Neural cell (in vitro differentiated cells): ENCODE results near the gene RAET1E. TPM values are rescaled to one million over a fixed set of nuclear protein-coding genes. Genes with fewer than 3 reads are reported as not detected.
A peak's percentile ranks its signal among the peaks of the same experiment; 100 is the strongest.
"Not testable (repeated sequence)": the region's sequence is repeated elsewhere in the genome, so short reads cannot be mapped to it uniquely, and the experiment has no call there.

Experiments
- H2AFZ ChIP-seq: fragments of 200-600, 300-800 bp; sonication (generic), shearing (Covaris generic); 2 replicates; pipeline ENCODE4 v1.6.0; 2014; ENCODE audit warnings: low read depth, mild to moderate bottlenecking, antibody characterized with exemption, low read length, moderate library complexity
- H3F3A ChIP-seq: fragments of 200-600 bp; shearing (Covaris generic); 2 replicates; pipeline ENCODE4 v1.6.1; 2016; ENCODE audit warnings: mild to moderate bottlenecking, moderate library complexity, mixed read lengths, antibody characterized with exemption, low read length; ENCODE audit not compliant: insufficient read depth, poor library complexity, severe bottlenecking
- H3K27ac ChIP-seq: fragments of 200-600, 300-800 bp; sonication (generic), shearing (Covaris generic); 2 replicates; pipeline ENCODE4 v1.5.1; 2014; ENCODE audit warnings: mild to moderate bottlenecking, low read length, moderate library complexity
- H3K27me3 ChIP-seq: fragments of 300-800, 200-600 bp; sonication (generic), shearing (Covaris generic); 2 replicates; pipeline ENCODE4 v1.6.0; 2014; ENCODE audit warnings: mild to moderate bottlenecking, low read depth, low read length, moderate library complexity; ENCODE audit not compliant: insufficient read depth
- H3K36me3 ChIP-seq: fragments of 300-800, 200-600 bp; sonication (generic), shearing (Covaris generic); 2 replicates; pipeline ENCODE4 v1.5.1; 2014; ENCODE audit warnings: mild to moderate bottlenecking, antibody characterized with exemption, low read length, moderate library complexity; ENCODE audit not compliant: insufficient read depth
- H3K4me2 ChIP-seq: fragments of 300-800, 200-600 bp; sonication (generic), shearing (Covaris generic); 2 replicates; pipeline ENCODE4 v1.6.0; 2014; ENCODE audit warnings: mild to moderate bottlenecking, low read length
- H3K4me3 ChIP-seq: fragments of 300-800, 200-600 bp; sonication (generic), shearing (Covaris generic); 2 replicates; pipeline ENCODE4 v1.5.1; 2014; ENCODE audit warnings: mild to moderate bottlenecking, low read length, moderate library complexity
- H3K79me2 ChIP-seq: fragments of 200-600 bp; shearing (Covaris generic); replicated peaks from 2 replicates; pipeline ENCODE4 v1.6.0; 2014; ENCODE audit warnings: mild to moderate bottlenecking, low read length, moderate library complexity; ENCODE audit not compliant: insufficient read depth
- H3K9ac ChIP-seq: fragments of 300-800, 200-600 bp; sonication (generic), shearing (Covaris generic); 2 replicates; pipeline ENCODE4 v1.6.1; 2016; ENCODE audit warnings: mild to moderate bottlenecking, low read length, mixed read lengths
- H3K9me2 ChIP-seq: fragments of 200-600 bp; shearing (Covaris generic); 2 replicates; pipeline ENCODE4 v1.6.1; 2016; ENCODE audit warnings: mild to moderate bottlenecking, low read length, mixed read lengths; ENCODE audit not compliant: insufficient read depth
- H3K9me3 ChIP-seq: fragments of 200-600, 300-800 bp; sonication (generic), shearing (Covaris generic); 2 replicates; pipeline ENCODE4 v1.6.1; 2016; ENCODE audit warnings: mild to moderate bottlenecking, mixed run types, low read length, moderate library complexity, mixed read lengths
- H4K20me1 ChIP-seq: fragments of 200-600 bp; shearing (Covaris generic); 2 replicates; pipeline ENCODE4 v1.6.1; 2016; ENCODE audit warnings: mild to moderate bottlenecking, mixed run types; ENCODE audit not compliant: insufficient read depth
- CTCF ChIP-seq: fragments of 450-650 bp; IDR thresholded peaks from 2 replicates; pipeline ENCODE4 v1.5.1; 2014; ENCODE audit warnings: antibody characterized with exemption, mild to moderate bottlenecking, moderate library complexity; ENCODE audit not compliant: poor library complexity, severe bottlenecking
- EP300 ChIP-seq: fragments of 450-650 bp; conservative IDR thresholded peaks from 2 replicates; pipeline ENCODE4 v1.6.1; 2014; ENCODE audit warnings: antibody characterized with exemption, mild to moderate bottlenecking, moderate library complexity; ENCODE audit not compliant: poor library complexity, severe bottlenecking
- EZH2 ChIP-seq: fragments of 200-600, 300-800 bp; shearing (Covaris generic), sonication (generic); IDR thresholded peaks from 2 replicates; pipeline ENCODE4 v1.6.1; 2014; ENCODE audit warnings: antibody characterized with exemption, low read length, borderline replicate concordance, mild to moderate bottlenecking; ENCODE audit not compliant: insufficient read depth, poor library complexity, severe bottlenecking
- MXI1 ChIP-seq: fragments of 450-650 bp; conservative IDR thresholded peaks from 2 replicates; pipeline ENCODE4 v1.6.1; 2014; ENCODE audit warnings: antibody characterized with exemption, mild to moderate bottlenecking; ENCODE audit not compliant: poor library complexity, severe bottlenecking
- POLR2AphosphoS5 ChIP-seq: IDR thresholded peaks from 2 replicates; pipeline ENCODE4 v1.6.1; 2012
- RAD21 ChIP-seq: fragments of 450-650 bp; conservative IDR thresholded peaks from 2 replicates; pipeline ENCODE4 v1.6.1; 2014; ENCODE audit warnings: antibody characterized with exemption, mild to moderate bottlenecking, moderate library complexity
- REST ChIP-seq: IDR thresholded peaks from 2 replicates; pipeline ENCODE4 v1.6.1; 2012; ENCODE audit warnings: borderline replicate concordance
- SMC3 ChIP-seq: fragments of 450-650 bp; conservative IDR thresholded peaks from 2 replicates; pipeline ENCODE4 v1.6.1; 2014; ENCODE audit warnings: antibody characterized with exemption, mild to moderate bottlenecking, moderate library complexity; ENCODE audit not compliant: poor library complexity
- TAF1 ChIP-seq: IDR thresholded peaks from 2 replicates; pipeline ENCODE4 v1.6.1; 2012; ENCODE audit warnings: low read depth
- polyA plus RNA-seq: library from polyadenylated mRNA; depleted of rRNA; stranded (reverse); fragments of >200 nt; gene quantifications from 2 replicates; pipeline ENCODE4 v1.2.3, GENCODE V29; 2014

Gene RAET1E
- polyA plus RNA-seq, 1 donor from 2014 or later, result not detected

GRCh38 chr6:149862922-149863697, 34.8 kb downstream of the RAET1E start:
- Histone ChIP-seq H3K9me3 (no peaks in the 10 kb centered on the region), H3K9ac (peak overlapping the region; percentile 84), H2AFZ (no peak overlapping the region), H3K9me2 (no peaks in the 10 kb centered on the region), H3K79me2 (peaks cover 24% of the 10 kb centered on the region), H3K4me2 (peak overlapping the region; percentile 16), H3K27ac (peak overlapping the region; percentile 67), H3F3A (peaks cover 3% of the 10 kb centered on the region), H3K27me3 (no peaks in the 10 kb centered on the region), H4K20me1 (no peaks in the 10 kb centered on the region), H3K36me3 (no peaks in the 10 kb centered on the region), H3K4me3 (peak overlapping the region; percentile 70)
- peak; percentile 20 for TF ChIP-seq CTCF
- TF ChIP-seq EP300, result no peak
- TF ChIP-seq POLR2AphosphoS5, result peak; percentile 38
- TF ChIP-seq RAD21, result no peak
- peak; percentile 19 for TF ChIP-seq TAF1
- TF ChIP-seq EZH2, result no peak

- H3K27ac ChIP-seq, H3K9me3 ChIP-seq, H3F3A ChIP-seq, H4K20me1 ChIP-seq, H3K36me3 ChIP-seq, H3K9me2 ChIP-seq, H2AFZ ChIP-seq, H3K9ac ChIP-seq, H3K27me3 ChIP-seq: not testable (repeated sequence)
- Histone ChIP-seq H3K79me2 (peaks cover 24% of the 10 kb centered on the region), H3K4me3 (peak overlapping the region; percentile 70), H3K4me2 (peak overlapping the region; percentile 16)
Observed at GRCh38 chr6:149862424-149862738, 35.5 kb downstream of the RAET1E start.

GRCh38 chr6:149861603-149862423, 36.1 kb downstream of the RAET1E start:
- peaks cover 24% of the 10 kb centered on the region for H3K79me2 ChIP-seq

More at GRCh38 chr6:149861603-149862423, 36.1 kb downstream of the RAET1E start:
- Histone ChIP-seq H3K9me2 (no peaks in the 10 kb centered on the region), H3K4me2 (no peak overlapping the region), H2AFZ (no peak overlapping the region), H3K9ac (no peak overlapping the region), H3K27ac (no peak overlapping the region), H4K20me1 (no peaks in the 10 kb centered on the region), H3K9me3 (no peaks in the 10 kb centered on the region), H3K4me3 (peak overlapping the region; percentile 70), H3F3A (peaks cover 3% of the 10 kb centered on the region), H3K36me3 (no peaks in the 10 kb centered on the region), H3K27me3 (no peaks in the 10 kb centered on the region)
- TF ChIP-seq EP300 (no peak), CTCF (no peak), POLR2AphosphoS5 (no peak), MXI1 (no peak), RAD21 (no peak), EZH2 (no peak), TAF1 (no peak), REST (no peak), SMC3 (no peak)
